Gastrocnemius medialis (tissue), 4 donors: ENCODE measurements around the gene COL23A1.

Experiments
- CTCF ChIP-seq, 5 experiments: fragments of 450-650 bp in 3 of 5; fragments of 200-600 bp in 2 of 5; sonication (generic) in 2 of 5; IDR thresholded peaks in 4 of 5; conservative IDR thresholded peaks in 1 of 5; 1 replicate in 4 of 5; 2 replicates in 1 of 5; pipeline ENCODE4 v1.5.1; 2016 to 2019; ENCODE audit warnings: antibody characterized with exemption in 5 of 5, mild to moderate bottlenecking in 3 of 5, moderate library complexity in 3 of 5
- POLR2A ChIP-seq, 2 donors: fragments of 450-650 bp; IDR thresholded peaks; one replicate each; pipeline ENCODE4 v1.6.1; 2017; ENCODE audit warnings: antibody characterized with exemption in 2 of 2, mild to moderate bottlenecking in 2 of 2, moderate library complexity in 2 of 2

GRCh38 chr5:178216779-178217178 lies 373.4 kb downstream of the COL23A1 start:
- TF ChIP-seq CTCF (IDR thresholded peaks at IDR 0.05 in 4 of 5, conservative IDR thresholded peaks at IDR 0.05 in 1 of 5) (no peak), POLR2A (IDR thresholded peaks at IDR 0.05) (no peak)
